HL-60 (cell line): ENCODE measurements around the gene SOX5.

Experiments used
- DNase-seq, 2 experiments: peaks; one replicate each; pipeline ENCODE4 v3.0.0-alpha.2; 2010 to 2020; ENCODE audit warnings: low read depth in 1 of 2, low spot score in 1 of 2
- H3K27ac ChIP-seq: fragments of 250-450 bp; sonication (Bioruptor Pico); replicated peaks from 2 replicates; pipeline ENCODE4 v1.5.1; 2020; ENCODE audit warnings: mild to moderate bottlenecking, moderate library complexity
- H3K27me3 ChIP-seq: fragments of 250-450 bp; sonication (Bioruptor Pico); 2 replicates; pipeline ENCODE4 v1.5.1; 2021; ENCODE audit warnings: mild to moderate bottlenecking, moderate library complexity; ENCODE audit not compliant: insufficient read depth, poor library complexity, severe bottlenecking
- H3K4me3 ChIP-seq: replicated peaks from 2 replicates; pipeline ENCODE4 v1.5.1; 2011; ENCODE audit warnings: mild to moderate bottlenecking, control low read depth, low read length; ENCODE audit not compliant: insufficient read depth
- GABPA ChIP-seq: IDR thresholded peaks from 2 replicates; pipeline ENCODE4 v1.6.1; 2012; ENCODE audit warnings: low read depth
- POLR2AphosphoS5 ChIP-seq: IDR thresholded peaks from 2 replicates; pipeline ENCODE4 v1.6.1; 2012; ENCODE audit warnings: low read depth
- REST ChIP-seq: IDR thresholded peaks from 2 replicates; pipeline ENCODE4 v1.6.1; 2012; ENCODE audit warnings: low read depth; ENCODE audit not compliant: insufficient replicate concordance
- SPI1 ChIP-seq: IDR thresholded peaks from 2 replicates; pipeline ENCODE4 v1.6.1; 2012; ENCODE audit warnings: low read depth, mild to moderate bottlenecking, borderline replicate concordance
- TF ChIP-seq, protein P1 (sequence below): IDR thresholded peaks from one replicate; pipeline ENCODE4 v1.5.1; 2011; ENCODE audit warnings: low read length, control low read depth, inconsistent platforms; ENCODE audit not compliant: insufficient read depth

SOX5 gene

DNA sequence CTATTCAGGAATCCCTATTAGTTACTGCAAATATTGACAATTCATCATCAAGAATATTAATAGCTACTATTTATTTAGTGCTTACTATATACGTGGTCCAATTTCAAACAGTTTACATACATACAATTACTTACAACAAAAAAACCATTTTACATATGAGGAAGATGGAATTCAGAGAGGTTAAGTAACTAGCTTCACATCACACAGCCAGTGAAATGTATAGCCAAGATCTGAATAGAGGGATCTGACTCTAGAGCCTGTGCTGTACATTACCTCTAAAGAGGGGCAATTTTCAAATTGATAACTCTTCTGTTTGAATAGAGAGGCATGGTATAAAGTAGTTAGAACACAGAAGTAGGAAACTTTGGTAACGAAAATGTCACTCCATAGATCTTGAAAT, 18.3 kb downstream of the SOX5 start:
- no peak overlapping the region for H3K27ac ChIP-seq
- no peak for TF ChIP-seq REST
- TF ChIP-seq POLR2AphosphoS5: no peak
- TF ChIP-seq GABPA: no peak
- TF ChIP-seq, protein P1, sequence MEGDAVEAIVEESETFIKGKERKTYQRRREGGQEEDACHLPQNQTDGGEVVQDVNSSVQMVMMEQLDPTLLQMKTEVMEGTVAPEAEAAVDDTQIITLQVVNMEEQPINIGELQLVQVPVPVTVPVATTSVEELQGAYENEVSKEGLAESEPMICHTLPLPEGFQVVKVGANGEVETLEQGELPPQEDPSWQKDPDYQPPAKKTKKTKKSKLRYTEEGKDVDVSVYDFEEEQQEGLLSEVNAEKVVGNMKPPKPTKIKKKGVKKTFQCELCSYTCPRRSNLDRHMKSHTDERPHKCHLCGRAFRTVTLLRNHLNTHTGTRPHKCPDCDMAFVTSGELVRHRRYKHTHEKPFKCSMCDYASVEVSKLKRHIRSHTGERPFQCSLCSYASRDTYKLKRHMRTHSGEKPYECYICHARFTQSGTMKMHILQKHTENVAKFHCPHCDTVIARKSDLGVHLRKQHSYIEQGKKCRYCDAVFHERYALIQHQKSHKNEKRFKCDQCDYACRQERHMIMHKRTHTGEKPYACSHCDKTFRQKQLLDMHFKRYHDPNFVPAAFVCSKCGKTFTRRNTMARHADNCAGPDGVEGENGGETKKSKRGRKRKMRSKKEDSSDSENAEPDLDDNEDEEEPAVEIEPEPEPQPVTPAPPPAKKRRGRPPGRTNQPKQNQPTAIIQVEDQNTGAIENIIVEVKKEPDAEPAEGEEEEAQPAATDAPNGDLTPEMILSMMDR: no peak
- TF ChIP-seq SPI1: no peak
- H3K27me3 ChIP-seq: no peaks in the 10 kb centered on the region
- no peak overlapping the region for H3K4me3 ChIP-seq
- no peak for DNase-seq

- Histone ChIP-seq H3K27me3 (no peaks in the 10 kb centered on the region), H3K27ac (no peak overlapping the region), H3K4me3 (no peak overlapping the region)
- DNase-seq: no peak
- TF ChIP-seq POLR2AphosphoS5 (no peak), GABPA (no peak), SPI1 (no peak), REST (no peak)
- TF ChIP-seq, protein P1: no peak
Measured at GRCh38 chr12:23930599-23930998, 18.9 kb downstream of the SOX5 start.

GRCh38 chr12:23929906-23930305, 19.6 kb downstream of the SOX5 start:
- H3K4me3 ChIP-seq: no peak overlapping the region
- no peak for TF ChIP-seq POLR2AphosphoS5
- no peak for TF ChIP-seq GABPA
- TF ChIP-seq, protein P1: no peak
- TF ChIP-seq SPI1: no peak
- TF ChIP-seq REST: no peak
- no peak for DNase-seq
- no peaks in the 10 kb centered on the region for H3K27me3 ChIP-seq
- H3K27ac ChIP-seq: no peak overlapping the region
